AG04450 (cell line): ENCODE data around the gene OPALIN. TPM values are rescaled to one million over a fixed set of nuclear protein-coding genes. Genes with fewer than 3 reads are reported as not detected.

ENCODE experiments used
- CTCF ChIA-PET: fragments of 300-600, 350-600 bp; formaldehyde crosslinking; extraction: SDS; loops from one replicate; lab custom pipeline; 2022; ENCODE audit warnings: antibody characterized with exemption, inconsistent platforms; lab: Charles Lee
- POLR2A ChIA-PET: fragments of 350-600 bp; formaldehyde crosslinking; extraction: SDS; loops from one replicate; lab custom pipeline; 2021; ENCODE audit warnings: antibody characterized with exemption, inconsistent platforms; lab: Yijun Ruan, JAX
- DNase-seq: peaks from one replicate; pipeline ENCODE4 v3.0.0-alpha.2; 2011; ENCODE audit warnings: low read depth, low spot score
- H3K27ac ChIP-seq: one replicate; pipeline ENCODE4 v1.5.1; 2012; ENCODE audit warnings: low read depth, low read length, control low read depth
- H3K27me3 ChIP-seq: one replicate; pipeline ENCODE4 v1.6.0; 2012; ENCODE audit warnings: low read length; ENCODE audit not compliant: control insufficient read depth, insufficient read depth
- H3K4me3 ChIP-seq: 2 replicates; pipeline ENCODE4 v1.5.1; 2011; ENCODE audit warnings: mild to moderate bottlenecking, low read depth, low read length, control low read depth
- H3K9me3 ChIP-seq: 2 replicates; pipeline ENCODE4 v1.5.1; 2012; ENCODE audit warnings: low read length; ENCODE audit not compliant: control insufficient read depth, insufficient read depth
- CTCF ChIP-seq: IDR thresholded peaks from 2 replicates; pipeline ENCODE4 v1.5.1; 2011; ENCODE audit warnings: low read depth, low read length, control low read depth, inconsistent platforms
- polyA plus RNA-seq: library from polyadenylated mRNA; depleted of rRNA; stranded (reverse); fragments of >200 nt; gene quantifications from 2 replicates; pipeline ENCODE4 v1.2.3, GENCODE V29; 2011

The OPALIN gene
- polyA plus RNA-seq, 1 experiment: not detected

DNA sequence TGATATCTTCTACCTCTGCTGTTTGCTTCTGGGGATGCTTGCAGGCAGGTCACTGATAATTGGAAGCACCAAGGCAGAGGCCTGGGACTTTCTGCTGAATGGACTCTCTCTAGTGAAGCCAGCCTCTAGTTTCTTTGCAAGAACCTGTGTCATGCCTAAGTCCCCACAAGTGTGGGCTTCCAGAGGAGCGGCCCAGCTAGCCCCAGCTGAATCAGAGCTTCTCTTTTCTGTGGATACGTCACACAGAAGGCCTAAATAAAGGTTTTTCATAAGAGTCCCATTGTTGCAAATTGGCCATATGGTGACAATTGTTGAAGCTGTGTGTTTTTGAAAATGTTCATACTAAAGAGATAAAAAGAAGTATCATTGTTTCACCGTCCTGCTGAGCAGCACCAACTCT lies 6.8 kb upstream of the OPALIN start:
- Histone ChIP-seq H3K27ac (no peak overlapping the region), H3K9me3 (no peaks in the 10 kb centered on the region), H3K27me3 (peaks cover 4% of the 10 kb centered on the region), H3K4me3 (no peak overlapping the region)
- no peak for DNase-seq
- no peak for TF ChIP-seq CTCF
- ChIA-PET POLR2A (no interaction called here), CTCF (interaction anchor here (0.8 to 3.4 kb wide), 3 partner anchors 10 to 30 kb away, joined by 4 to 24 read pairs (median 7); no protein-coding TSS in a partner anchor)

DNA sequence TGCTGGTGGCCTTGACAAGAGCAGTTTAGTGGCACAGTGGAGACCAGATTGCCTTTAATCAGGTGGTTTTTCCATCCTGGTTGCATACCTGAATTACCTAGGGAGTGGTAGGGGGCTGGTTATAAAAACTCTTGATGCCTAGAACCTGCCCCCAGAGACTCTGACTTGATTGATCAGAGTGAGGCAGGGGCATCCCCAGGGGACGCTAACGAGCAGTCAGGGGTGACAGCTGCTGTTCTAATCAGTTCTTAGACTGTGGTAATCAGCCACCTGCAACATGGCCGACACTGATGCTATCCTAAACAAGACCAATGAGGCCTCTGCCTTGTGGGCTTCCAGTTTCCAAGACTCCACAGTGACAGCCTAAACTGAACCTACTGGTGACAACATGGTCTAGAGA lies 2.0 kb upstream of the OPALIN start:
- Histone ChIP-seq H3K4me3 (no peak overlapping the region), H3K9me3 (no peaks in the 10 kb centered on the region), H3K27me3 (peaks cover 2% of the 10 kb centered on the region), H3K27ac (no peak overlapping the region)
- no peak for DNase-seq
- POLR2A ChIA-PET: no interaction called here
- no peak for TF ChIP-seq CTCF
- CTCF ChIA-PET: interaction anchor here (2.1 kb wide), 1 partner anchor 10 kb away, joined by 6 read pairs; no protein-coding TSS in a partner anchor

- Histone ChIP-seq H3K27ac (no peak overlapping the region), H3K4me3 (no peak overlapping the region), H3K27me3 (no peaks in the 10 kb centered on the region), H3K9me3 (no peaks in the 10 kb centered on the region)
- POLR2A ChIA-PET: no interaction called here
- CTCF ChIA-PET: interaction anchor here (2.1 kb wide), 1 partner anchor 10 kb away, joined by 6 read pairs; no protein-coding TSS in a partner anchor
- TF ChIP-seq CTCF: no peak
- DNase-seq: no peak
Observed at GRCh38 chr10:96360331-96360730, 1.5 kb upstream of the OPALIN start.

DNA sequence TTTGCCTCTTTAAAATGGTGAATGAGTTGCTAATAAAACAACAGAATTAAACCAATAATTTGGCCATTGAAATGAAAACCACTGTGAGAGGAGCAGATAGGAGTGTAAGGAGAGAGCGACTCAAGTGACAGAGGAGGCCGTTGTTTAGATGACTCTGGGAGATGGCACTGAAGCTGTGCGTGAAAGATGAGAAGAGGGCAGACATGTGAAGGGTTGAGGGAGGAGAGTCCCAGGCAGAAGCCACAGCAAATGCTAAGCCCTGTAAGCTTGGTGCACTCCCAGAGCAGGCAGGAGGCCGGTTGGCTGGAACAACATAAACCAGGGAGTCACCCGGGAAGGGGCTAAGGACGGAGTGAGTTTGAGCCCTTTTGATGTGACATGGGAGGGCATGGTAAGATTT lies 814 bp upstream of the OPALIN start:
- no peak overlapping the region for H3K4me3 ChIP-seq
- TF ChIP-seq CTCF: no peak
- no peak for DNase-seq
- H3K9me3 ChIP-seq: no peaks in the 10 kb centered on the region
- CTCF ChIA-PET: interaction anchor here (2.1 kb wide), 1 partner anchor 11 kb away, joined by 6 read pairs; no protein-coding TSS in a partner anchor
- H3K27me3 ChIP-seq: no peaks in the 10 kb centered on the region
- no peak overlapping the region for H3K27ac ChIP-seq
- POLR2A ChIA-PET: no interaction called here

GRCh38 chr10:96357038-96357620 lies 1.7 kb downstream of the OPALIN start:
- TF ChIP-seq CTCF: no peak
- Histone ChIP-seq H3K27ac (no peak overlapping the region), H3K4me3 (no peak overlapping the region), H3K9me3 (no peaks in the 10 kb centered on the region), H3K27me3 (no peaks in the 10 kb centered on the region)
- ChIA-PET CTCF (interaction anchor here (1.0 kb wide), 2 partner anchors 17 to 21 kb away, joined by 3 read pairs; no protein-coding TSS in a partner anchor), POLR2A (no interaction called here)
- no peak for DNase-seq
